CD14-positive monocyte (primary cell): ENCODE results near the gene UBE2I. TPM values are rescaled to one million over a fixed set of nuclear protein-coding genes. Genes with fewer than 3 reads are reported as not detected.

Experiments
- DNase-seq, 3 donors: peaks; one replicate each; pipeline ENCODE4 v3.0.0-alpha.2; 2011 to 2022
- H2AFZ ChIP-seq: 2 replicates; pipeline ENCODE4 v1.6.0; 2012; ENCODE audit warnings: mild to moderate bottlenecking, low read depth, low read length, inconsistent platforms; ENCODE audit not compliant: insufficient read depth, poor library complexity, severe bottlenecking
- H3K27ac ChIP-seq, 2 donors: 1 replicate in 1 of 2; 2 replicates in 1 of 2; pipeline ENCODE4 v1.5.1; 2012 to 2013; ENCODE audit warnings: low read length in 2 of 2, control low read depth in 1 of 2, inconsistent platforms in 1 of 2, low read depth in 1 of 2, mild to moderate bottlenecking in 1 of 2
- H3K27me3 ChIP-seq, 2 donors: one replicate each; pipeline versions ENCODE4 v1.6.0 to v1.6.1; 2011 to 2013; ENCODE audit warnings: low read length in 2 of 2; ENCODE audit not compliant: control insufficient read depth in 2 of 2, insufficient read depth in 2 of 2
- H3K36me3 ChIP-seq, 2 donors: replicated peaks in 1 of 2; 1 replicate in 1 of 2; 2 replicates in 1 of 2; pipeline versions ENCODE4 v1.5.1 to v1.6.1; 2012 to 2013; ENCODE audit warnings: low read length in 2 of 2, control low read depth in 1 of 2, inconsistent platforms in 1 of 2, mild to moderate bottlenecking in 1 of 2; ENCODE audit not compliant: insufficient read depth in 2 of 2, control insufficient read depth in 1 of 2
- H3K4me1 ChIP-seq, 2 donors: 1 replicate in 1 of 2; 2 replicates in 1 of 2; pipeline versions ENCODE4 v1.5.1 to v1.6.1; 2012 to 2013; ENCODE audit warnings: low read length in 2 of 2, control low read depth in 1 of 2, inconsistent platforms in 1 of 2, mild to moderate bottlenecking in 1 of 2, moderate library complexity in 1 of 2; ENCODE audit not compliant: insufficient read depth in 2 of 2, control insufficient read depth in 1 of 2
- H3K4me2 ChIP-seq: replicated peaks from 2 replicates; pipeline ENCODE3; 2012; ENCODE audit warnings: low read length, moderate library complexity, mild to moderate bottlenecking; ENCODE audit not compliant: poor library complexity, severe bottlenecking; ENCODE audit errors: extremely low read depth
- H3K4me3 ChIP-seq, 3 experiments: fragments of 200-600 bp in 1 of 3; sonication (generic) in 1 of 3; replicated peaks in 1 of 3; 1 replicate in 2 of 3; 2 replicates in 1 of 3; pipeline ENCODE4 v1.5.1; 2011 to 2013; ENCODE audit warnings: low read length in 3 of 3, mild to moderate bottlenecking in 3 of 3, control low read depth in 2 of 3, low read depth in 2 of 3, inconsistent platforms in 1 of 3, moderate library complexity in 1 of 3
- H3K79me2 ChIP-seq: 2 replicates; pipeline ENCODE4 v1.6.0; 2012; ENCODE audit warnings: mild to moderate bottlenecking, control low read depth, inconsistent platforms, low read length, moderate library complexity; ENCODE audit not compliant: insufficient read depth
- H3K9ac ChIP-seq: 2 replicates; pipeline ENCODE4 v1.6.0; 2017; ENCODE audit warnings: low read length, mild to moderate bottlenecking; ENCODE audit not compliant: insufficient read depth, poor library complexity, severe bottlenecking
- H3K9me3 ChIP-seq, 2 donors: replicated peaks in 1 of 2; 1 replicate in 1 of 2; 2 replicates in 1 of 2; pipeline versions ENCODE4 v1.5.1 to v1.6.1; 2012 to 2013; ENCODE audit warnings: low read length in 2 of 2, control low read depth in 1 of 2; ENCODE audit not compliant: control insufficient read depth in 1 of 2, insufficient read depth in 1 of 2
- H4K20me1 ChIP-seq: 2 replicates; pipeline ENCODE4 v1.6.0; 2012; ENCODE audit warnings: mild to moderate bottlenecking, low read length, control low read depth, moderate library complexity; ENCODE audit not compliant: insufficient read depth
- H3K27ac Mint-ChIP-seq, 7 donors: one replicate each; pipeline ENCODE4 v1.8.0; 2020; ENCODE audit warnings: mild to moderate bottlenecking in 7 of 7, mixed read lengths in 7 of 7, moderate library complexity in 6 of 7, inconsistent platforms in 2 of 7
- H3K27me3 Mint-ChIP-seq, 3 donors: one replicate each; pipeline ENCODE4 v1.8.0; 2021 to 2022; ENCODE audit warnings: low read depth in 3 of 3, mild to moderate bottlenecking in 3 of 3, mixed read lengths in 3 of 3, moderate library complexity in 3 of 3, inconsistent platforms in 1 of 3
- H3K36me3 Mint-ChIP-seq, 2 donors: one replicate each; pipeline ENCODE4 v1.8.0; 2020; ENCODE audit warnings: mixed read lengths in 2 of 2, inconsistent platforms in 1 of 2, mild to moderate bottlenecking in 1 of 2
- H3K4me1 Mint-ChIP-seq: one replicate; pipeline ENCODE4 v1.8.0; 2020; ENCODE audit warnings: mild to moderate bottlenecking, mixed read lengths
- H3K4me3 Mint-ChIP-seq, 2 donors: one replicate each; pipeline ENCODE4 v1.8.0; 2020; ENCODE audit warnings: mild to moderate bottlenecking in 2 of 2, mixed read lengths in 2 of 2, moderate library complexity in 1 of 2
- H3K9me3 Mint-ChIP-seq, 7 donors: one replicate each; pipeline ENCODE4 v1.8.0; 2020 to 2022; ENCODE audit warnings: mixed read lengths in 7 of 7, mild to moderate bottlenecking in 6 of 7, moderate library complexity in 6 of 7, inconsistent platforms in 2 of 7
- CTCF ChIP-seq: fragments of 200-600 bp; IDR thresholded peaks from one replicate; pipeline ENCODE4 v1.8.0; 2022; ENCODE audit warnings: antibody characterized with exemption, mild to moderate bottlenecking
- WGBS: methylation state at CpG from one replicate; pipeline ENCODE4 v1.1.5; 2013; ENCODE audit warnings: missing lambda C conversion rate; ENCODE audit not compliant: insufficient coverage; 5-methylcytosine and 5-hydroxymethylcytosine counted together
- intact Hi-C, 2 donors: fragments of 100-400 bp; cut with micrococcal nuclease; formaldehyde crosslinking; loops; one replicate each; pipeline versions ENCODE4 v1.15.0 to v1.15.1; 2023
- polyA plus RNA-seq, 3 donors: library from polyadenylated mRNA; depleted of rRNA in 1 of 3; unstranded in 2 of 3; stranded (reverse) in 1 of 3; fragments of 300-500 nt in 2 of 3; fragments of >200 nt in 1 of 3; fragmentation: Illumina TruSeq in 2 of 3; gene quantifications; 1 replicate in 2 of 3; 2 replicates in 1 of 3; pipeline ENCODE4 v1.2.3, GENCODE V29; 2012 to 2021

The UBE2I gene
- polyA plus RNA-seq, 3 donors = 76.8 to 112 (median 88.8) TPM

- H4K20me1 ChIP-seq = peaks cover 88% of the 10 kb centered on the region
- no peak overlapping the region for H3K4me3 Mint-ChIP-seq
- no peak overlapping the region for H3K9ac ChIP-seq
- H3K27ac ChIP-seq = no peak overlapping the region
- TF ChIP-seq CTCF = peak; percentile 92
- H3K4me1 Mint-ChIP-seq = no peaks in the 10 kb centered on the region
- H2AFZ ChIP-seq = no peak overlapping the region
- no peaks in the 10 kb centered on the region for H3K27me3 ChIP-seq
- 41% methylated on average over 16 of the region's 18 CpGs for WGBS
- H3K4me3 ChIP-seq = no peak overlapping the region
- peak overlapping the region in 1 of 7 donors; percentile 42 for H3K27ac Mint-ChIP-seq
- no peak overlapping the region for H3K4me2 ChIP-seq
- intact Hi-C loops = no loop called here
- DNase-seq = peak; percentile 24 to 51 (median 35)
- peaks cover 0 to 1% (median 0%) of the 10 kb centered on the region in 3 donors for H3K27me3 Mint-ChIP-seq
- no peaks in the 10 kb centered on the region for H3K4me1 ChIP-seq
- H3K36me3 Mint-ChIP-seq = peaks cover 51 to 88% of the 10 kb centered on the region in 2 donors
- H3K9me3 Mint-ChIP-seq = no peaks in the 10 kb centered on the region
- H3K36me3 ChIP-seq = peaks cover 72 to 90% of the 10 kb centered on the region in 2 donors
- peaks cover 40% of the 10 kb centered on the region for H3K79me2 ChIP-seq
- no peaks in the 10 kb centered on the region for H3K9me3 ChIP-seq
These were observed 54.1 kb downstream of the UBE2I start for GRCh38 chr16:1363501-1364041.

- H3K4me1 ChIP-seq = no peaks in the 10 kb centered on the region
- WGBS = 86% methylated on average over 16 of the region's 22 CpGs
These were observed 55.1 kb downstream of the UBE2I start for GRCh38 chr16:1364510-1364909.

More at GRCh38 chr16:1364510-1364909, 55.1 kb downstream of the UBE2I start:
- H3K27me3 Mint-ChIP-seq = peaks cover 0 to 1% (median 0%) of the 10 kb centered on the region in 3 donors
- no peaks in the 10 kb centered on the region for H3K9me3 Mint-ChIP-seq
- H3K4me3 Mint-ChIP-seq = no peak overlapping the region
- Histone ChIP-seq H3K27me3 (no peaks in the 10 kb centered on the region), H3K9ac (no peak overlapping the region), H3K4me2 (no peak overlapping the region), H3K36me3 (peaks cover 70 to 84% of the 10 kb centered on the region in 2 donors), H4K20me1 (peaks cover 79% of the 10 kb centered on the region), H3K9me3 (no peaks in the 10 kb centered on the region), H3K4me3 (no peak overlapping the region), H2AFZ (no peak overlapping the region), H3K27ac (no peak overlapping the region), H3K79me2 (peaks cover 33% of the 10 kb centered on the region)
- intact Hi-C loops = no loop called here
- TF ChIP-seq CTCF = no peak
- peaks cover 48 to 85% of the 10 kb centered on the region in 2 donors for H3K36me3 Mint-ChIP-seq
- DNase-seq = no peak
- H3K4me1 Mint-ChIP-seq = no peaks in the 10 kb centered on the region
- H3K27ac Mint-ChIP-seq = no peak overlapping the region
